IPS DF 6.9 (cell line): ENCODE results near the gene CAMK1D.

ENCODE experiments used
- DNase-seq: peaks from one replicate; pipeline ENCODE4 v3.0.0-alpha.2; 2013; ENCODE audit warnings: low read depth, low spot score
- H3K27ac ChIP-seq: one replicate; pipeline ENCODE4 v1.5.1; 2013; ENCODE audit warnings: low read length, control low read depth
- H3K27me3 ChIP-seq: 2 replicates; pipeline ENCODE4 v1.6.1; 2013; ENCODE audit warnings: mild to moderate bottlenecking, low read length; ENCODE audit not compliant: control insufficient read depth, insufficient read depth
- H3K36me3 ChIP-seq: 2 replicates; pipeline ENCODE4 v1.6.1; 2013; ENCODE audit warnings: low read length; ENCODE audit not compliant: control insufficient read depth, insufficient read depth
- H3K4me1 ChIP-seq: 2 replicates; pipeline ENCODE4 v1.6.1; 2013; ENCODE audit warnings: low read length; ENCODE audit not compliant: control insufficient read depth, insufficient read depth
- H3K4me3 ChIP-seq: 2 replicates; pipeline ENCODE4 v1.5.1; 2013; ENCODE audit warnings: mild to moderate bottlenecking, low read length
- H3K9me3 ChIP-seq: 2 replicates; pipeline ENCODE4 v1.6.1; 2013; ENCODE audit warnings: low read length, inconsistent platforms; ENCODE audit not compliant: control insufficient read depth, insufficient read depth
- WGBS: extraction: QIAGEN DNeasy Blood & Tissue Kit; methylation state at CpG from one replicate; pipeline ENCODE4 v1.1.7; 2013; ENCODE audit warnings: mixed read lengths, missing lambda C conversion rate; ENCODE audit not compliant: insufficient read length, insufficient coverage; 5-methylcytosine and 5-hydroxymethylcytosine counted together

CAMK1D gene

DNA sequence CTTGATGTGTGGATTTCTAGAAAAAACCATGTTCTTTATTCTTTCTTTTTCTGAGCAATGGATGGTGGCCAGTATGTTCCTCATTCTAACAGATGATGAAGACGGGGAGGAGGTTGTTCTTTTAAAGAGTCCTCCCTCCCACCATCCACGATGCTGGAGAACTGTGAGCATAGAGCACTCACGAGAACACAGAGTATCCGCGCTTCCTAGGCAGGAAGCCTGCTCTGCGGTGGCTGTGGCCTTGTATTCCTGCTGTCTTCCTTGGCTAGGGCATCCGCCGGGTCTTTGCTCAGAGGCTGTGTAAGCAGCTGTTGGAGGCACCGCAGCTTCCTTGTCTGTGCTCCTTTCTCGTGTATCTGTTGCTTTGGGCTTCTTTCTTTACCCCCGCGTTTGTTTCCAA, 437.9 kb downstream of the CAMK1D start:
- H3K9me3 ChIP-seq, result no peaks in the 10 kb centered on the region
- no peaks in the 10 kb centered on the region for H3K27me3 ChIP-seq
- WGBS, result no CpG with 5 or more reads among the region's 12 CpGs
- H3K36me3 ChIP-seq, result no peaks in the 10 kb centered on the region
- no peak overlapping the region for H3K4me3 ChIP-seq
- no peak overlapping the region for H3K27ac ChIP-seq
- no peaks in the 10 kb centered on the region for H3K4me1 ChIP-seq
- DNase-seq, result no peak

DNA sequence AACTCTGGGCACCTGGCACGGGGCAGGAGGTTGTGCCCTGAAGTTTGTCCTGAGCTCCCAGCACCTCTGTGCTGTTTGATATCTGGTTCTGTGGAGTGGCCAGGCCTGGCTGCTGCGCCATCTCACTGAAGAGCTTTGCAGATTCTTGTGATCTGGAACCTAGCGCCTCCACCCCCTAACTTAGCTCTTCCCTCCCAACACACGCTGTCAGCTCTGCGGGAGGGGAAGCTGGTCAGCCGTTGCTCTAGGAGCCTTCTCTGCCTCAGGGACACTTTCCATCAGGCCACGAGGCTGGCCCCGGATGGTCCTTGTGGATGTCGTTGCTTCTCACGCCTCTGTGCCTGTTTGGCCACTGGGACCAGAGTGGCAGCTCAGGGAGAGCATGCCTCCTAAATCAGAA, 438.9 kb downstream of the CAMK1D start:
- H3K36me3 ChIP-seq, result no peaks in the 10 kb centered on the region
- no peaks in the 10 kb centered on the region for H3K4me1 ChIP-seq
- DNase-seq, result no peak
- H3K9me3 ChIP-seq, result no peaks in the 10 kb centered on the region
- no peaks in the 10 kb centered on the region for H3K27me3 ChIP-seq
- WGBS, result no CpG with 5 or more reads among the region's 10 CpGs
- H3K4me3 ChIP-seq, result no peak overlapping the region
- H3K27ac ChIP-seq, result no peak overlapping the region

DNA sequence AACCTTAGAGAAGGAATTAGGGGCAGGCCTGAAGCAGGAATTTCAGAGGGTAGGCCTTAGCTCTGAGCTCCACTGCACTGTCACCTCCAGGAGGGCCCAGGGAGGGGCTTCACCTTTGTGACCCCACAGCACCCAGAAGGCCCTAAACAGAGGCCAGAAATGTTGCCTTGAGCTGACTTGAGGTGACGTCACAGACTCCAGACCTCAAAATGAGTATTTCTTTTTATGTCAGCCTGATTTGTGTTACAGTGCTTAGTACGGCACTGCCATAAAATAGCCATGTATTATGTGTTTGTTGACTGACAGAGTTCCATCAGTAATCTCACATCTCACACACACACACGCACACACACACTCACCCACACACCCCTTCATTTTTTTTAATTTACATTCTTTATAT, 440.9 kb downstream of the CAMK1D start:
- 100% methylated on average over 1 of the region's 3 CpGs for WGBS
- DNase-seq, result no peak
- no peak overlapping the region for H3K27ac ChIP-seq
- no peaks in the 10 kb centered on the region for H3K4me1 ChIP-seq
- no peaks in the 10 kb centered on the region for H3K9me3 ChIP-seq
- H3K36me3 ChIP-seq, result no peaks in the 10 kb centered on the region
- H3K4me3 ChIP-seq, result no peak overlapping the region
- no peaks in the 10 kb centered on the region for H3K27me3 ChIP-seq

DNA sequence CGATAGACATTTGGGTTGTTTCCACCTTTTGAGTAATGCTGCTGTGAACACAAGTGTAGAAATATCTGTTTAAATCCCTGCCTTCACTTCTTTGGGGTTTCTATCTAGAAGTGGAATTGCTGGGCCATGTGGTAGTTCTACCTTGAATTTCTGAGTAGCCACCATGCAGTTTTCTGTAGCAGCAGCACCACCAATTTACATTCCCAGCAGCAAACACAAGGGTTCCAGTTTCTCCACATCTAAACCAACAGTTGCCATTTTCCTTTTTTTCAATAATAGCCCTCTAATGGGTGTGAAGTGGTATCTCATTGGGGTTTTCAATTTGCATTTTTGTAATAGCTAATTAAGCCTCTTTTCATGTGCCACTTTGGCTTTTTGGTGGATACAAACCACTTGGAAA, 442.4 kb downstream of the CAMK1D start:
- no peaks in the 10 kb centered on the region for H3K4me1 ChIP-seq
- DNase-seq, result no peak
- H3K9me3 ChIP-seq, result no peaks in the 10 kb centered on the region
- no peaks in the 10 kb centered on the region for H3K27me3 ChIP-seq
- no peak overlapping the region for H3K4me3 ChIP-seq
- no peak overlapping the region for H3K27ac ChIP-seq
- no peaks in the 10 kb centered on the region for H3K36me3 ChIP-seq
- WGBS, result no CpG with 5 or more reads among the region's 1 CpG

DNA sequence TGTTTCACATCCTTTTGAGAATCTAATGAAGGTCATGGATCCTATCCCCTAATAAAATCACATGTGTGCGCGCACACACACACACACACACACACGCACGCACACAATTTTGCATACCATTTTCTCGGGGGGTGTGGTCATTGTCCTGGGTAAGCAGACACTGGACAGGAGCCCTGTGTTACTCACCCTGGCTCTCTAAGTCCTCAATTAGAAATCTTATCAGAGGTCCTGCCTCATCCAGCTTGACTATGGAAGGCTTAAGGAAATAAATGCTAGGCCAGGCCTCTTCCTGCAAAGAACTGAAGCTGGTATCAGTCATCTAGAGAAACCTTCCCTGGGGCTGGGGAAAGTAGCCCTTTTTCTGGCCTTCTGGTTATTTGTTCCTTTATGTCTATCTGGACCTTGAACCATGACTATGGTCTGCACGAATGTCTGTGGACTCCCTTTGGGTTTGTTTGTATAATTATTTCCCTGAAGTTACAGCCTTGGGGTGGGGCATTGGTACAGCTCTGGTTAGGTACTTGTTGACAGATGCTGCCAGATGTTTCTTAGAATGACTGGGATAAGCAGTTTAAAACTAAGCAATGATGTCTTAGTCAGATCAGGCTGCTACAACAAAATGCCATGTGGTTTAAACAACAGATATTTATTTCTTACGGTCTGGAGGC, 443.7 kb downstream of the CAMK1D start:
- H3K4me1 ChIP-seq, result no peaks in the 10 kb centered on the region
- H3K27me3 ChIP-seq, result no peaks in the 10 kb centered on the region
- H3K4me3 ChIP-seq, result no peak overlapping the region
- no peak overlapping the region for H3K27ac ChIP-seq
- no peak for DNase-seq
- whole genome bisulfite sequencing, result no CpG with 5 or more reads among the region's 7 CpGs
- no peaks in the 10 kb centered on the region for H3K9me3 ChIP-seq
- no peaks in the 10 kb centered on the region for H3K36me3 ChIP-seq

DNA sequence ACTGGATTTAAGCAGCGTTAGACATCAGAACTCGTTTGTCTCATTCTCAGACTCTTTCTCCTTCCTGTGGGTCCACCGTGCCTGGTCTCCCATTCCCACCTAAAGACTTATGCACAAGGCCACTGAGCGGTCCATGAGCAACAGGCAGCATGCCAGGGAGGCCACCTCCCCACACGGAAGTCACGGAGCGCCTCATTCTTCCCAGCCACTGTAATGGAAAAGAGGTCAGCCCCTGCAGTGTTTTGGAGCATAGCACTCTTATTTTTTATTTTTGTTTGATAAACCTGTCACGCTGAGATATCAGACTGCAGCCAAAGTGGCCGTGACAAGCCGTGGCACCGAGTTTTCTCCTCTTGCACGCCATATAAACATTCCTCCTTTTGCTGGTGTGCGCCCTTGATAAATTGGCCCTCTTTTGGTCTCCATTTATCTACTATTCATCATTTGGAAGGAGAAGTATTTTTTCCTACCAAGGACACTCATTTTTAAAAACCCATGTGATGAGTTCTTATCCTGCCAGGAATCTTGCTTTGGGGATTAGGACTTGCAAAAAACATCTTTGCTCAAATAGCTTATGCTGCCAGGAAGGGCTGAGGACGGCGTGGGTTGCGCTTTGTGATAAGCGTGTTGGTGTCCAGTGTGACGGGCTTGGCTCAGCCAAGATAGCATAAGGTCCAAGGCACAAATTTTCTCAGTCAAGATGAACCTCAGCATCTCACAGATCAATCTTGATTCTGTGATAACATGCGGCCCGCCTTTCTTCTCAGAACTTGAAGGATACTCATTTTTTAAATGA, 446.2 kb downstream of the CAMK1D start:
- H3K4me1 ChIP-seq, result peaks cover 9% of the 10 kb centered on the region
- no peaks in the 10 kb centered on the region for H3K9me3 ChIP-seq
- DNase-seq, result no peak
- no peaks in the 10 kb centered on the region for H3K27me3 ChIP-seq
- H3K4me3 ChIP-seq, result no peak overlapping the region
- no peak overlapping the region for H3K27ac ChIP-seq
- H3K36me3 ChIP-seq, result no peaks in the 10 kb centered on the region
- WGBS, result no CpG with 5 or more reads among the region's 20 CpGs

DNA sequence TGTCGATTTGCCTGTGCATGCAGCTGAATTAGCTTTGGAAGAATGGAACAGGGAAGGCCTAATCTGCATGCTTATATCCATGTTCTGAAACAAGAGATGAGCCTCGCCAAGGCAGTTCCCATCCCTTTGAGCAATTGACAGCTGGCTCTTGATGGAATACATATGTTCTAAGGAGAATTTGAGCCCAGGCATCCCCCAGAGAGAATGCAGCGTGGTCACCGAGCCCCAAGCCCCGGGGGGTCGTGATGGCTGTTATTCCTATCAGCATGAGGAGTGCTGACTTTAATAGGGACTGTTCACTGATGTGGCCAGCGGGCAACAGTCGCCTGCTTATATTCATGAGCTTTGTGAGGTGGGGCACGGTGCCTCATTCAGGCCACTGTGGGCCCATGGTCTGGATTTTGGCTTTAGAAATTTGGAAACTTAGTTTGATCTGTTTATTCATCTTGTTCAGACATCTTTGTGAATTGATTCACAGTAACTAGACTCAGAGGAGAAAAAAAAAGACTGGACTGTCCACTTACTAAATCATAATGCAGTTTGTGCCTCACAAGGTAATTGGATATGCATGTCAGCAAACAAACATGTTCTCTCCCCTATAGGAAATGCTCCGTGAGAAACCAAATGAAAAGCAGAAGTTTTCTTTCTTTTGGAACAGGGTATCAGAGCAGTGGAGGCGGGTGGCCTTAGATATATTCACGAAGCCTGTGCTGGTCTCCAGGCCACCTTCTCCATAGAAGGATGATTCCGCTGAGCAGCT, 447.2 kb downstream of the CAMK1D start:
- DNase-seq, result no peak
- no peaks in the 10 kb centered on the region for H3K9me3 ChIP-seq
- no CpG with 5 or more reads among the region's 13 CpGs for WGBS

DNA sequence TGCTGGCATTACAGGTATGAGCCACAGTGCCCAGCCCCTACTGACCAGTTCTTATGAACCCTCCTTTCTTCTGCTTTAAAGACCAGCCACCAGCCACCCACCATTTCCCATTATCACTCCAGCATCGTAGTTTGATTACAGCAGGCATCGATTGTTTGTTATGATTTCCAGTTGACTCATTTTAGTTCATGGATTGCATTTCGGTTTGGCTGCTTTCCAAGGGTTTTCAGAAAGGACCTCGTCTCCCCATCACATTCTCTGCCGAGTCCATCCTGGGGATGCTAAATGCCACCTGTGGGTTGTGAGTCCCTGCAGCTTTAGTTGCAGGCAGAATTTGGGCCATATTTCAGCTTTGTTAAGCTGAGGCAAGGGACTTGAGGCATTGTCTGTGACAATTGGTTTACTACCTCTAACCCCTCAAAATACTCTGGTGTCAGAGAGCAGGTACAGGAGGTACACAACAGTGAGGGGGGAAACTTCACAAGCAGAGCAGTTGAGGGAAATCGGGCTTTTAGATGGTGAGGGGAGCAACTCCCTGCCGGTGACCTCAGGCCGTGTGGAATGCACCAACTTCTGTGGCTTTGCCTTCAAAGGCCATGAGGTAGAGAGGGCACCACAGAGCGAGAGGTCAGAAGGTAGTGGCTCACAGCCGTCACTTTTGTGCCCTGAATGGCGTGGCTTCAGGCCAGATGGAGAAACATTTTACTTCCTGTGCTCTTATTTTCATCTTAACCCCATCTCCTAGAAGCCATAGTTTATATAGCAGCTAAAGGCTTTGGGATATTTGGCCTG, 448.3 kb downstream of the CAMK1D start:
- no CpG with 5 or more reads among the region's 11 CpGs for WGBS
- Histone ChIP-seq H3K4me3 (no peak overlapping the region), H3K36me3 (no peaks in the 10 kb centered on the region), H3K9me3 (no peaks in the 10 kb centered on the region), H3K27me3 (no peaks in the 10 kb centered on the region), H3K4me1 (peaks cover 9% of the 10 kb centered on the region), H3K27ac (no peak overlapping the region)
- no peak for DNase-seq

More for the DNA sequence above, 447.2 kb downstream of the CAMK1D start:
- no peak overlapping the region for H3K27ac ChIP-seq
- H3K36me3 ChIP-seq, result no peaks in the 10 kb centered on the region
- H3K4me3 ChIP-seq, result no peak overlapping the region
- H3K4me1 ChIP-seq, result peaks cover 9% of the 10 kb centered on the region
- H3K27me3 ChIP-seq, result no peaks in the 10 kb centered on the region

DNA sequence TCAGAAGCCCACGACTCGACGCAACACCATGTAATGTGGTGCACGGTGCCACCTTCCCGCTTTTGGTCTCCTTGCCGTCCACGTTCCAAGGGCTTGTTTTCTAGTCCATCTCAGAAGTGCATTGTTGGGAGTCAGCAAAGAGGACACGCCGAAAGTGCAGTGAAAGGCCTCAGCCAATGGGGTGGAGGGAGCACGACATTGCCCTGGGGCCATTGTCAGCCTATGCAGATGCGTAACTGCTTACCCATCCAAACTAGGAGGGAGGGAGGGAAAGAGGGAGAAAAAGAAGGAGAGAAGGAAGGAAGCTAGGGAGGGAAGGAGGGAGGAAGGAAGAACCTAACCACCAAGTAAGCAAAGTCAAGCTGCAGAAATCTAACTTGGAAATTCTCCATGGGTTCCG, 449.8 kb downstream of the CAMK1D start:
- Histone ChIP-seq H3K36me3 (no peaks in the 10 kb centered on the region), H3K9me3 (no peaks in the 10 kb centered on the region), H3K4me1 (peaks cover 9% of the 10 kb centered on the region), H3K27me3 (no peaks in the 10 kb centered on the region), H3K27ac (no peak overlapping the region), H3K4me3 (no peak overlapping the region)
- DNase-seq, result no peak
- no CpG with 5 or more reads among the region's 12 CpGs for WGBS

DNA sequence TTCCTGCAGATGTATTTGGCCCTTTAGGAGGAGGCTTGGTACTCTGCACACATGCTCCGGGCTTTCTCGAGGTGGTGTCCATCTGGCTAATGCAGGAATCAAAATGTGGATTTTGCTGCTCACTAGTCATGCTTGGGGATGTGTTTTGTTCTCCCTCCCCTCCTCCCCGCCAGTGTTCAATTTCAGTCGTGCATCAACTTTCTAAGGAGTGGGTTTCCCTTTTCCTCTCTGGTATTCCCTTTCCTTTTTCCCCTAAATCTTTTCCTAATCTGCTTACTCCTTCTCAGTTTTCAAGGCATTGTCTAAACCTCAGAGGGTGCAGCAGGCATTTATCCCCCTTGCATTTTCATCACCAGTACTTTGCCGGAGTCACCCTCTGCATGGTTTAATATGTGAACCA, 450.4 kb downstream of the CAMK1D start:
- Histone ChIP-seq H3K9me3 (no peaks in the 10 kb centered on the region), H3K4me1 (peaks cover 9% of the 10 kb centered on the region), H3K4me3 (no peak overlapping the region), H3K27me3 (no peaks in the 10 kb centered on the region), H3K36me3 (no peaks in the 10 kb centered on the region), H3K27ac (no peak overlapping the region)
- DNase-seq, result no peak
- WGBS, result no CpG with 5 or more reads among the region's 5 CpGs
